WTC11 (cell line): Measurements from ENCODE around the gene PEAK3. TPM values are rescaled to one million over a fixed set of nuclear protein-coding genes. Genes with fewer than 3 reads are reported as not detected.

ENCODE experiments used
- microRNA-seq: library from miRNA; unstranded; fragments of <30 nt; microRNA quantifications from one replicate; pipeline ENCODE4 v1.2.0, GENCODE V29; 2022; ENCODE audit warnings: borderline number of aligned reads
- total RNA-seq: library from RNA; stranded (reverse); gene quantifications from 3 replicates; pipeline ENCODE4 v1.2.3, GENCODE V29; 2021

Gene PEAK3
- total RNA-seq, 1 experiment from 2014 or later, result not detected

Small RNAs within 50 kb of the gene (microRNA-seq; reads per million reads assigned to microRNA genes)
- gene MIR1227, result 15.4 reads per million, percentile 36 among the genes with 10 or more reads in this experiment
- gene MIR4321, result not detected

Other genes with a start within 250 kb of the PEAK3 start
- gene MKNK2, start 230.9 kb downstream of the PEAK3 start, total RNA-seq, result 150 to 165 TPM (median 163 TPM) in 3 replicates
- gene MOB3A, start 185.8 kb downstream of the PEAK3 start, total RNA-seq, result 8.1 to 9.8 TPM (median 9.6 TPM) in 3 replicates
- gene IZUMO4, start 185.3 kb downstream of the PEAK3 start, total RNA-seq, result 0.73 to 1.9 TPM (median 1.8 TPM) in 3 replicates
- 160 to 190 TPM (median 163 TPM) in 3 replicates for gene AP3D1, start 130.6 kb downstream of the PEAK3 start, total RNA-seq
- 99.2 to 111 TPM (median 103 TPM) in 3 replicates for gene DOT1L, start 118.2 kb downstream of the PEAK3 start, total RNA-seq
- 164 to 189 TPM (median 167 TPM) in 3 replicates for gene PLEKHJ1, start 45.8 kb downstream of the PEAK3 start, total RNA-seq
- 167 to 184 TPM (median 169 TPM) in 3 replicates for gene SF3A2, start 45.4 kb downstream of the PEAK3 start, total RNA-seq
- gene AMH, start 32.9 kb downstream of the PEAK3 start, total RNA-seq, result 4.7 to 11.2 TPM (median 5.2 TPM) in 3 replicates
- 0.33 to 1.4 TPM (median 0.73 TPM) in 3 replicates for gene JSRP1, start 25.8 kb downstream of the PEAK3 start, total RNA-seq
- gene LINGO3, start 26.0 kb upstream of the PEAK3 start, total RNA-seq, result 2.0 to 2.9 TPM (median 2.8 TPM) in 3 replicates
- gene LSM7, start 46.4 kb upstream of the PEAK3 start, total RNA-seq, result 245 to 250 TPM (median 248 TPM) in 3 replicates
- gene SPPL2B, start 46.5 kb upstream of the PEAK3 start, total RNA-seq, result 94.6 to 117 TPM (median 95.8 TPM) in 3 replicates
- 0.37 to 0.57 TPM (median 0.55 TPM) in 3 replicates for gene TMPRSS9, start 78.1 kb upstream of the PEAK3 start, total RNA-seq
- gene TIMM13, start 145.4 kb upstream of the PEAK3 start, total RNA-seq, result 296 to 342 TPM (median 309 TPM) in 3 replicates
- gene LMNB2, start 174.8 kb upstream of the PEAK3 start, total RNA-seq, result 204 to 216 TPM (median 212 TPM) in 3 replicates
- gene GADD45B, start 194.0 kb upstream of the PEAK3 start, total RNA-seq, result 17.9 to 27.5 TPM (median 23.2 TPM) in 3 replicates